ENCODE results near the gene PEX11G. TPM values are rescaled to one million over a fixed set of nuclear protein-coding genes. Genes with fewer than 3 reads are reported as not detected.

The PEX11G gene
- total RNA-seq, 4 donors from 2014 or later: 2.9 to 5.2 (median 4.1) TPM

GRCh38 chr19:7533925-7534480 is 45.2 kb upstream of the PEX11G start:
- WGBS: 0% methylated on average over 21 of the region's 41 CpGs

GRCh38 chr19:7533281-7533885 is 44.5 kb upstream of the PEX11G start:
- peak overlapping the region; percentile 80 for H3K4me3 ChIP-seq
- 43% methylated on average over 17 of the region's 30 CpGs for WGBS
- DNase-seq (ENCODE audit: low spot score in 2 of 2): no peak
- peak overlapping the region; percentile 86 for H3K27ac ChIP-seq
- TF ChIP-seq POLR2A (IDR thresholded peaks at IDR 0.05) (no peak), EP300 (IDR thresholded peaks at IDR 0.05) (no peak), CTCF (IDR thresholded peaks at IDR 0.05) (no peak), POLR2AphosphoS5 (IDR thresholded peaks at IDR 0.05) (no peak)
- no peaks in the 10 kb centered on the region for H3K27me3 ChIP-seq
- H3K9me3 ChIP-seq: no peaks in the 10 kb centered on the region
- peaks cover 30% of the 10 kb centered on the region for H3K4me1 ChIP-seq
- peaks cover 53% of the 10 kb centered on the region for H3K36me3 ChIP-seq

More at GRCh38 chr19:7533925-7534480, 45.2 kb upstream of the PEX11G start:
- Histone ChIP-seq H3K27me3 (no peaks in the 10 kb centered on the region), H3K27ac (peak overlapping the region; percentile 86), H3K9me3 (no peaks in the 10 kb centered on the region), H3K4me3 (peak overlapping the region; percentile 80), H3K36me3 (peaks cover 53% of the 10 kb centered on the region), H3K4me1 (peaks cover 30% of the 10 kb centered on the region)
- TF ChIP-seq POLR2AphosphoS5 (IDR thresholded peaks at IDR 0.05) (peak in 1 of 3 donors; percentile 96), POLR2A (IDR thresholded peaks at IDR 0.05) (no peak)
- peak; percentile 88 to 92 for DNase-seq (ENCODE audit: low spot score in 2 of 2)

GRCh38 chr19:7529610-7530490 is 41.0 kb upstream of the PEX11G start:
- H3K36me3 ChIP-seq: peaks cover 71% of the 10 kb centered on the region
- peaks cover 17% of the 10 kb centered on the region for H3K4me1 ChIP-seq
- 96% methylated on average over 32 of the region's 33 CpGs for WGBS
- TF ChIP-seq POLR2AphosphoS5 (IDR thresholded peaks at IDR 0.05): no peak
- TF ChIP-seq POLR2A (IDR thresholded peaks at IDR 0.05): no peak
- TF ChIP-seq EP300 (IDR thresholded peaks at IDR 0.05): no peak
- no peak for TF ChIP-seq CTCF (IDR thresholded peaks at IDR 0.05)
- no peaks in the 10 kb centered on the region for H3K9me3 ChIP-seq
- no peak overlapping the region for H3K4me3 ChIP-seq
- H3K27ac ChIP-seq: no peak overlapping the region
- H3K27me3 ChIP-seq: no peaks in the 10 kb centered on the region
- no peak for DNase-seq (ENCODE audit: low spot score in 2 of 2)

- TF ChIP-seq EP300 (IDR thresholded peaks at IDR 0.05): no peak
- no peak for TF ChIP-seq CTCF (IDR thresholded peaks at IDR 0.05)
- no peak for TF ChIP-seq POLR2AphosphoS5 (IDR thresholded peaks at IDR 0.05)
- no peak for TF ChIP-seq POLR2A (IDR thresholded peaks at IDR 0.05)
- DNase-seq (ENCODE audit: low spot score in 2 of 2): no peak
- no peaks in the 10 kb centered on the region for H3K9me3 ChIP-seq
- H3K27ac ChIP-seq: no peak overlapping the region
- peaks cover 13% of the 10 kb centered on the region for H3K4me1 ChIP-seq
- H3K36me3 ChIP-seq: peaks cover 73% of the 10 kb centered on the region
- WGBS: 88% methylated on average over 7 of the region's 15 CpGs
- no peak overlapping the region for H3K4me3 ChIP-seq
- no peaks in the 10 kb centered on the region for H3K27me3 ChIP-seq
Measured at GRCh38 chr19:7529246-7529600, 40.4 kb upstream of the PEX11G start.

GRCh38 chr19:7528522-7529245 is 39.8 kb upstream of the PEX11G start:
- DNase-seq (ENCODE audit: low spot score in 2 of 2): no peak
- Histone ChIP-seq H3K9me3 (no peaks in the 10 kb centered on the region), H3K27me3 (no peaks in the 10 kb centered on the region), H3K4me1 (peaks cover 15% of the 10 kb centered on the region), H3K36me3 (peaks cover 73% of the 10 kb centered on the region), H3K4me3 (no peak overlapping the region), H3K27ac (no peak overlapping the region)
- TF ChIP-seq EP300 (IDR thresholded peaks at IDR 0.05): no peak
- TF ChIP-seq POLR2A (IDR thresholded peaks at IDR 0.05): no peak
- no peak for TF ChIP-seq POLR2AphosphoS5 (IDR thresholded peaks at IDR 0.05)
- no peak for TF ChIP-seq CTCF (IDR thresholded peaks at IDR 0.05)
- WGBS: 89% methylated on average over 31 of the region's 32 CpGs
